Memory B cell (primary cell): Measurements from ENCODE around the gene IRGQ.

Experiments
- ATAC-seq: fragments of 150-1000 bp; cut with Tn5 transposase; 2 replicates; pipeline ENCODE4 v1.10.0; 2021; ENCODE audit warnings: low read depth, mild to moderate bottlenecking, moderate library complexity
- DNase-seq, 2 donors: peaks; one replicate each; pipeline ENCODE4 v3.0.0; 2022; ENCODE audit warnings: low spot score in 2 of 2
- H3K27ac Mint-ChIP-seq: one replicate; pipeline ENCODE4 v1.8.0; 2022; ENCODE audit warnings: mild to moderate bottlenecking, moderate library complexity, mixed read lengths
- H3K27me3 Mint-ChIP-seq: one replicate; pipeline ENCODE4 v1.8.0; 2022; ENCODE audit warnings: mixed read lengths
- H3K36me3 Mint-ChIP-seq: one replicate; pipeline ENCODE4 v1.8.0; 2022; ENCODE audit warnings: mild to moderate bottlenecking, mixed read lengths
- H3K4me1 Mint-ChIP-seq: one replicate; pipeline ENCODE4 v1.8.0; 2022; ENCODE audit warnings: mixed read lengths
- H3K4me3 Mint-ChIP-seq: one replicate; pipeline ENCODE4 v1.8.0; 2022; ENCODE audit warnings: mild to moderate bottlenecking, moderate library complexity, mixed read lengths
- H3K9me3 Mint-ChIP-seq: one replicate; pipeline ENCODE4 v1.8.0; 2022; ENCODE audit warnings: mixed read lengths

Gene IRGQ

DNA sequence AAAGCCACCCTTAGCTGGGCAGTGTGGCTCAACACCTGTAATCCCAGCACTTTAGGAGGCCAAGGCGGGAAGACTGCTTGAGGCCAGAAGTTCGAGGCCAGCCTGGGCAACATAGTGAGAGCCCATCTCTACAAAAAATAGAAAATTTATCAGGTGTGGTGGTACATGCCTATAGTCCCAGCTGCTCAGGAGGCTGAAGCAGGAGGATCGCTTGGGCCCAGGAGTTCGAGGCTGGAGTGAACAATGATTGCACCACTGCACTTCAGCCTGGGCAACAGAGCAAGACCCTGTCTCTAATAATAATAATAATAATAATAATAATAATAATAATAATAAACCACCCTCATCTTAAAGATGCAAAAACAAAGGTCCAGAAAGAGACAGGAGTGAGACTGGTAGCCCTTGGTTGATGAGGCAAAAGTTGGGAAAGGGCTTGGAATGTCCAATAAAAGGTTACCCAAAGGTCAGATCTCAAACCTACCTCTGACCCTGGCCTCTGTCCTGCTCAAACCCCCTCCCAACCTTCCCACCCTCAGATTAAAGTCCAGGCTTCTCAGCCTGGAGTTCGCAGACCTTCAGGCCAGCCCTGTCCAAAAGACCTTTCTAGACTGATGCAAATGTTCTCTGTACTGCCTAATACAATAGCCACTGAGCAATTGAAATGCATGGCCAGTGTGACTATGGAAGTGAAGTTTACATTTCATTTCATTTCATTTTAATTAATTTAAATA lies 53.8 kb downstream of the IRGQ start:
- H3K27ac Mint-ChIP-seq = no peak overlapping the region
- peaks cover 48% of the 10 kb centered on the region for H3K36me3 Mint-ChIP-seq
- H3K9me3 Mint-ChIP-seq = peaks cover 5% of the 10 kb centered on the region
- ATAC-seq (no peak), DNase-seq (no peak)
- H3K27me3 Mint-ChIP-seq = no peaks in the 10 kb centered on the region
- no peaks in the 10 kb centered on the region for H3K4me1 Mint-ChIP-seq
- no peak overlapping the region for H3K4me3 Mint-ChIP-seq

DNA sequence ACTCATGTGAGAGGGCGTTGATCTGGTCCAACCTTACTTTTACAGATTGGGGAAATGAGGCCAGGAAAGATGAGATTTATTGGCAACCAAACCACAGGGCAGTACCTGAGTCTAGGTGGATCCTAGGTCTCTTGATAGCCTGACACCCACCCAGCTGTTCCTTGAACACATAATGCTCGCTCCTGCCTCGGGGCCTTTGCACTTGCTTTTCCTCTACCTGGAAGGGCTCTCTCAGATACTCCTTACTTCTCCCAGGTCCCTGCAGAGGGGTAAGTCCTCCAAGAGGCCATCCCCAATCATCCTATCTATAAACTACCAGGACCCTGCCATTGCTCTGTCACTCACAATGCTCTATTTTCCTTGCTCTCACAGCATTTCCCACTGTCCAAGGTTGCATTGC lies 55.6 kb downstream of the IRGQ start:
- H3K4me3 Mint-ChIP-seq = no peak overlapping the region
- no peaks in the 10 kb centered on the region for H3K27me3 Mint-ChIP-seq
- no peak for DNase-seq
- peak overlapping the region; percentile 68 for H3K27ac Mint-ChIP-seq
- peaks cover 46% of the 10 kb centered on the region for H3K36me3 Mint-ChIP-seq
- peaks cover 6% of the 10 kb centered on the region for H3K9me3 Mint-ChIP-seq
- no peak for ATAC-seq
- peaks cover 1% of the 10 kb centered on the region for H3K4me1 Mint-ChIP-seq

DNA sequence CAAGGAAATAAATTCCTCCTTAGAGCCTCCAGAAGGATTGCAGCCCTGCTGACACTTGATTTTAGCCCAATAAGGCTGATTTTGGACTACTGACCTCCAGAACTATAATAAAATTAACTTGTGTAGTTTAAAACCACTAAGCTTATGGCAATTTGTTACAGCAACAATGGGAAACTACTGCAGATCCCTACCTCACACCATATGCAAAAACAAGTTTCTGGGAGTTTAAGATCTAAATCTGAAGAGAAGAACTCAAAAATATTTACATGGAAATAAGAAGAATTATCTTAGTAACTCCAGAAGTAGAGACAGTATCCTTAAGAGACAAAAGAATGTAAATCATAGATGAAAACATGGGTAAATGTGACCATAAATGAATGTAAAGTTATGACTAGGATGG lies 57.0 kb downstream of the IRGQ start:
- no peak for ATAC-seq
- DNase-seq = no peak
- Mint-ChIP-seq H3K27me3 (no peaks in the 10 kb centered on the region), H3K4me1 (peaks cover 6% of the 10 kb centered on the region), H3K27ac (peak overlapping the region; percentile 7), H3K36me3 (peaks cover 43% of the 10 kb centered on the region), H3K9me3 (peaks cover 7% of the 10 kb centered on the region), H3K4me3 (no peak overlapping the region)

GRCh38 chr19:43534816-43535761 lies 60.8 kb downstream of the IRGQ start:
- DNase-seq = peak in 1 of 2 donors; percentile 46
- H3K36me3 Mint-ChIP-seq = peaks cover 20% of the 10 kb centered on the region
- ATAC-seq = no peak
- H3K4me1 Mint-ChIP-seq = peaks cover 12% of the 10 kb centered on the region
- H3K27me3 Mint-ChIP-seq = no peaks in the 10 kb centered on the region
- H3K9me3 Mint-ChIP-seq = peaks cover 7% of the 10 kb centered on the region
- peak overlapping the region; percentile 22 for H3K4me3 Mint-ChIP-seq
- H3K27ac Mint-ChIP-seq = peak overlapping the region; percentile 80
